Naive thymus-derived CD4-positive, alpha-beta T cell (primary cell): ENCODE measurements around the gene ALOX12B. TPM values are rescaled to one million over a fixed set of nuclear protein-coding genes. Genes with fewer than 3 reads are reported as not detected.
"Not testable (repeated sequence)": the region's sequence is repeated elsewhere in the genome, so short reads cannot be mapped to it uniquely, and the experiment has no call there.

Experiments
- ATAC-seq: fragments of 150-1000 bp; cut with Tn5 transposase; 2 replicates; pipeline ENCODE4 v1.10.0; 2021; ENCODE audit warnings: mild to moderate bottlenecking, moderate library complexity
- CTCF ChIA-PET: fragments of 350-600 bp; sonication (Branson Sonifier 250); formaldehyde crosslinking; loops from one replicate; lab custom pipeline; 2021; ENCODE audit warnings: antibody characterized with exemption; lab: Charles Lee
- POLR2A ChIA-PET: fragments of 350-600 bp; sonication (Branson Sonifier 250); formaldehyde crosslinking; loops from one replicate; lab custom pipeline; 2021; ENCODE audit warnings: antibody characterized with exemption, inconsistent platforms; lab: Charles Lee
- DNase-seq, 9 donors: peaks; one replicate each; pipeline versions ENCODE4 v3.0.0 to v3.0.0-alpha.2; 2020 to 2022; ENCODE audit warnings: mixed read lengths in 1 of 9
- H3K27ac ChIP-seq: one replicate; pipeline ENCODE4 v1.7.0; 2013; ENCODE audit warnings: mild to moderate bottlenecking, low read depth, low read length, moderate library complexity
- H3K27me3 ChIP-seq, 2 donors: one replicate each; pipeline ENCODE4 v1.7.0; 2013; ENCODE audit warnings: low read length in 2 of 2, mild to moderate bottlenecking in 2 of 2, moderate library complexity in 2 of 2; ENCODE audit not compliant: control insufficient read depth in 2 of 2, insufficient read depth in 2 of 2
- H3K36me3 ChIP-seq, 3 experiments: 1 replicate in 2 of 3; 2 replicates in 1 of 3; pipeline ENCODE4 v1.7.0; 2013; ENCODE audit warnings: low read length in 3 of 3, mild to moderate bottlenecking in 3 of 3, moderate library complexity in 1 of 3; ENCODE audit not compliant: insufficient read depth in 3 of 3, control insufficient read depth in 2 of 3
- H3K4me1 ChIP-seq, 2 donors: one replicate each; pipeline ENCODE4 v1.7.0; 2013; ENCODE audit warnings: low read length in 2 of 2, mild to moderate bottlenecking in 2 of 2, moderate library complexity in 1 of 2; ENCODE audit not compliant: control insufficient read depth in 2 of 2, insufficient read depth in 2 of 2
- H3K4me3 ChIP-seq: 2 replicates; pipeline ENCODE4 v1.7.0; 2013; ENCODE audit warnings: mild to moderate bottlenecking, low read length
- H3K9me3 ChIP-seq, 3 experiments: 1 replicate in 2 of 3; 2 replicates in 1 of 3; pipeline ENCODE4 v1.7.0; 2013; ENCODE audit warnings: low read length in 3 of 3; ENCODE audit not compliant: control insufficient read depth in 2 of 3
- H3K27ac Mint-ChIP-seq, 9 donors: one replicate each; pipeline ENCODE4 v1.8.0; 2020 to 2022; ENCODE audit warnings: mixed read lengths in 9 of 9, mild to moderate bottlenecking in 8 of 9, moderate library complexity in 5 of 9, inconsistent platforms in 2 of 9
- H3K27me3 Mint-ChIP-seq, 5 donors: one replicate each; pipeline ENCODE4 v1.8.0; 2021 to 2022; ENCODE audit warnings: mixed read lengths in 5 of 5, mild to moderate bottlenecking in 1 of 5
- H3K36me3 Mint-ChIP-seq, 5 donors: one replicate each; pipeline ENCODE4 v1.8.0; 2020 to 2022; ENCODE audit warnings: mixed read lengths in 5 of 5, mild to moderate bottlenecking in 3 of 5, inconsistent platforms in 1 of 5
- H3K4me1 Mint-ChIP-seq, 7 donors: one replicate each; pipeline ENCODE4 v1.8.0; 2020 to 2022; ENCODE audit warnings: mixed read lengths in 7 of 7, mild to moderate bottlenecking in 3 of 7, inconsistent platforms in 1 of 7
- H3K4me3 Mint-ChIP-seq, 10 donors: one replicate each; pipeline ENCODE4 v1.8.0; 2020 to 2022; ENCODE audit warnings: mild to moderate bottlenecking in 10 of 10, mixed read lengths in 10 of 10, moderate library complexity in 6 of 10, inconsistent platforms in 2 of 10
- H3K9me3 Mint-ChIP-seq, 11 donors: one replicate each; pipeline ENCODE4 v1.8.0; 2020 to 2022; ENCODE audit warnings: mixed read lengths in 11 of 11, mild to moderate bottlenecking in 4 of 11, inconsistent platforms in 1 of 11, moderate library complexity in 1 of 11
- intact Hi-C, 2 donors: fragments of 100-400 bp; cut with micrococcal nuclease; formaldehyde crosslinking; loops; one replicate each; pipeline ENCODE4 v1.15.1; 2023
- polyA plus RNA-seq, 2 donors: library from polyadenylated mRNA; unstranded; fragments of 300-500 nt; fragmentation: Illumina TruSeq; gene quantifications; one replicate each; pipeline ENCODE4 v1.2.3, GENCODE V29; 2021
- total RNA-seq, 6 experiments: library from RNA in 5 of 6; stranded (reverse) in 5 of 6; gene quantifications; 1 replicate in 5 of 6; 2 replicates in 1 of 6; pipeline ENCODE4 v1.2.3 and lab custom pipeline; 2021 to 2026

The ALOX12B gene
- total and polyA plus RNA-seq, 7 experiments from 2014 or later, result 0.44 to 1.1 (median 0.94) TPM

- peak; percentile 63 to 89 (median 79) for DNase-seq
- peak overlapping the region; percentile 88 to 93 (median 91) for H3K4me3 Mint-ChIP-seq
- peaks cover 10 to 21% (median 18%) of the 10 kb centered on the region in 7 donors for H3K4me1 Mint-ChIP-seq
- ChIA-PET POLR2A (interaction anchor here (0.5 to 1.7 kb wide), 13 partner anchors 17 to 659 kb away, joined by 3 to 15 read pairs (median 3); partner anchors contain the start of genes CTC1 and SLC25A35), CTCF (interaction anchor here (0.5 to 11.6 kb wide), 16 partner anchors 8 to 1067 kb away, joined by 3 to 122 read pairs (median 4); partner anchors contain the start of genes ALOX12B, ALOXE3 and BORCS6)
- Histone ChIP-seq H3K27me3 (peaks cover 0 to 4% of the 10 kb centered on the region in 2 donors), H3K9me3 (no peaks in the 10 kb centered on the region), H3K36me3 (no peaks in the 10 kb centered on the region), H3K4me1 (peaks cover 13 to 14% of the 10 kb centered on the region in 2 donors), H3K4me3 (peak overlapping the region; percentile 62), H3K27ac (peak overlapping the region; percentile 62)
- no peaks in the 10 kb centered on the region for H3K9me3 Mint-ChIP-seq
- intact Hi-C loops, result loop anchor here (1.0 kb wide), 5 partner anchors 15 to 221 kb away; no protein-coding TSS in a partner anchor
- H3K27me3 Mint-ChIP-seq, result peaks cover 7 to 18% (median 9%) of the 10 kb centered on the region in 5 donors
- peak overlapping the region; percentile 42 to 92 (median 79) for H3K27ac Mint-ChIP-seq
- peaks cover 0 to 6% (median 0%) of the 10 kb centered on the region in 5 donors for H3K36me3 Mint-ChIP-seq
- peak; percentile 90 for ATAC-seq
Observed at GRCh38 chr17:8079291-8080207, 8.0 kb downstream of the ALOX12B start.

GRCh38 chr17:8077939-8078338 is 9.6 kb downstream of the ALOX12B start:
- H3K27ac ChIP-seq, H3K9me3 ChIP-seq, H3K9me3 Mint-ChIP-seq, H3K27me3 ChIP-seq, ATAC-seq, DNase-seq, H3K4me3 ChIP-seq, H3K36me3 Mint-ChIP-seq, H3K27ac Mint-ChIP-seq, H3K36me3 ChIP-seq, intact Hi-C loops: not testable (repeated sequence)
- Mint-ChIP-seq H3K4me1 (peaks cover 10 to 36% (median 33%) of the 10 kb centered on the region in 7 donors), H3K4me3 (peak overlapping the region in 1 of 10 donors; percentile 51), H3K27me3 (peaks cover 19 to 33% (median 22%) of the 10 kb centered on the region in 5 donors)
- peaks cover 14 to 26% of the 10 kb centered on the region in 2 donors for H3K4me1 ChIP-seq
- POLR2A ChIA-PET, result interaction anchor here (0.6 to 1.7 kb wide), 6 partner anchors 9 to 235 kb away, joined by 3 to 13 read pairs (median 3); no protein-coding TSS in a partner anchor
- CTCF ChIA-PET, result interaction anchor here (0.7 to 11.6 kb wide), 2 partner anchors 17 to 169 kb away, joined by 3 to 122 read pairs; no protein-coding TSS in a partner anchor

- Histone ChIP-seq H3K27me3 (peaks cover 7 to 8% of the 10 kb centered on the region in 2 donors), H3K36me3 (no peaks in the 10 kb centered on the region), H3K4me1 (peaks cover 18 to 34% of the 10 kb centered on the region in 2 donors), H3K4me3 (no peak overlapping the region), H3K9me3 (no peaks in the 10 kb centered on the region), H3K27ac (no peak overlapping the region)
- intact Hi-C loops, result no loop called here
- ChIA-PET CTCF (interaction anchor here (0.9 to 11.6 kb wide), 3 partner anchors 16 to 33 kb away, joined by 4 to 122 read pairs (median 4); no protein-coding TSS in a partner anchor), POLR2A (interaction anchor here (0.7 to 1.5 kb wide), 2 partner anchors 33 to 44 kb away, joined by 3 to 4 read pairs; no protein-coding TSS in a partner anchor)
- Mint-ChIP-seq H3K4me3 (no peak overlapping the region), H3K27ac (peak overlapping the region in 1 of 9 donors; percentile 56), H3K9me3 (peaks cover 0 to 1% (median 0%) of the 10 kb centered on the region in 11 donors), H3K27me3 (peaks cover 20 to 44% (median 29%) of the 10 kb centered on the region in 5 donors), H3K36me3 (peaks cover 0 to under 1% (median 0%) of the 10 kb centered on the region in 5 donors), H3K4me1 (peaks cover 13 to 42% (median 39%) of the 10 kb centered on the region in 7 donors)
- ATAC-seq (no peak), DNase-seq (no peak)
Observed at GRCh38 chr17:8076502-8077266, 10.8 kb downstream of the ALOX12B start.

GRCh38 chr17:8075574-8076342 is 11.8 kb downstream of the ALOX12B start:
- intact Hi-C loops, result no loop called here
- peaks cover 0 to 1% (median 0%) of the 10 kb centered on the region in 11 donors for H3K9me3 Mint-ChIP-seq
- Histone ChIP-seq H3K9me3 (no peaks in the 10 kb centered on the region), H3K36me3 (no peaks in the 10 kb centered on the region), H3K4me3 (no peak overlapping the region), H3K27ac (no peak overlapping the region), H3K4me1 (peaks cover 18 to 34% of the 10 kb centered on the region in 2 donors), H3K27me3 (peaks cover 7 to 9% of the 10 kb centered on the region in 2 donors)
- ChIA-PET POLR2A (interaction anchor here (0.8 to 1.0 kb wide), 2 partner anchors 14 to 18 kb away, joined by 3 to 4 read pairs; no protein-coding TSS in a partner anchor), CTCF (interaction anchor here (0.9 to 11.6 kb wide), 7 partner anchors 15 to 43 kb away, joined by 4 to 122 read pairs (median 18); partner anchors contain the start of gene ALOXE3)
- H3K36me3 Mint-ChIP-seq, result no peaks in the 10 kb centered on the region
- no peak overlapping the region for H3K27ac Mint-ChIP-seq
- H3K4me1 Mint-ChIP-seq, result peaks cover 12 to 41% (median 39%) of the 10 kb centered on the region in 7 donors
- DNase-seq, result no peak
- peaks cover 20 to 53% (median 29%) of the 10 kb centered on the region in 5 donors for H3K27me3 Mint-ChIP-seq
- no peak overlapping the region for H3K4me3 Mint-ChIP-seq
- no peak for ATAC-seq

- peak overlapping the region in 4 of 10 donors; percentile 10 to 91 (median 45) for H3K4me3 Mint-ChIP-seq
- no peak for ATAC-seq
- H3K4me3 ChIP-seq, result no peak overlapping the region
- DNase-seq, result no peak
- no peak overlapping the region for H3K27ac ChIP-seq
- peaks cover 20 to 57% (median 29%) of the 10 kb centered on the region in 5 donors for H3K27me3 Mint-ChIP-seq
- peak overlapping the region in 1 of 9 donors; percentile 73 for H3K27ac Mint-ChIP-seq
- peaks cover 7 to 9% of the 10 kb centered on the region in 2 donors for H3K27me3 ChIP-seq
- peaks cover 0 to 1% (median 0%) of the 10 kb centered on the region in 11 donors for H3K9me3 Mint-ChIP-seq
- CTCF ChIA-PET, result interaction anchor here (1.0 to 11.6 kb wide), 7 partner anchors 14 to 52 kb away, joined by 3 to 122 read pairs (median 18); partner anchors contain the start of gene ALOXE3
- H3K4me1 Mint-ChIP-seq, result peaks cover 7 to 37% (median 34%) of the 10 kb centered on the region in 7 donors
- POLR2A ChIA-PET, result interaction anchor here (0.8 to 3.0 kb wide), 4 partner anchors 13 to 44 kb away, joined by 3 to 12 read pairs (median 5); partner anchors contain the start of gene ALOXE3
- intact Hi-C loops, result no loop called here
- H3K36me3 Mint-ChIP-seq, result no peaks in the 10 kb centered on the region
- no peaks in the 10 kb centered on the region for H3K36me3 ChIP-seq
- H3K9me3 ChIP-seq, result no peaks in the 10 kb centered on the region
- peaks cover 14 to 29% of the 10 kb centered on the region in 2 donors for H3K4me1 ChIP-seq
Observed at GRCh38 chr17:8075081-8075480, 12.4 kb downstream of the ALOX12B start.
